GM19023 (cell line): ENCODE data around the gene ABHD2.
A peak's percentile ranks its signal among the peaks of the same experiment; 100 is the strongest.
"Not testable (repeated sequence)": the region's sequence is repeated elsewhere in the genome, so short reads cannot be mapped to it uniquely, and the experiment has no call there.

Experiments used
- ATAC-seq: cut with Tn5 transposase; IDR thresholded peaks from one replicate; pipeline ENCODE4 v1.9.1; 2021; ENCODE audit warnings: mild to moderate bottlenecking, moderate library complexity; ENCODE audit not compliant: unreplicated experiment

ABHD2 gene

DNA sequence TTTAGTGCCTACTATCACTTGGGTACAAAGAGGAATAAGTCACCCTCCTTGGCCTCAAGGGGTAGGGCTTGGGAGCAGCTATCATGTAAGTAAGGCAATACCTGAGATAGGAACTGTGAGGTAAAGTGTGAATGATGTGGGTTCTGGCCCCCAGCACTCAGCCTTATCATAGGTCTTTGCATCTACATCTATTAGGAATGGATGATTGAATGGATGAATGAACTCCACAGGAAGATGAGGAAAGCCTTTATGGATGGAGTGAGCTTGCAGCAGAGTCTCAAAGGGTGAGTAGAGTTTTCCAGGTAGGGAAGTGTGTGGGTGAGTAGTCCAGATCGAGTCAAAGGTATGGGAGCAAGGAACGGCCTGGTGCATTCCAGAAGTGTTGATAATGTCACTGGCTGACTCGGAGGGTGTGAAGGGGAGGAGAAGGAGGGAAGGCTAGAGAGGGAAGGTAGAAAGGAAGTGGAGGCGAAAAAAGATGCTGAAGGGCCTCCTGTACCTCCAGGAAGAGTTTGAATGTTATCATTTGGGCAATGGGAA, 13.1 kb upstream of the ABHD2 start:
- no peak for ATAC-seq

DNA sequence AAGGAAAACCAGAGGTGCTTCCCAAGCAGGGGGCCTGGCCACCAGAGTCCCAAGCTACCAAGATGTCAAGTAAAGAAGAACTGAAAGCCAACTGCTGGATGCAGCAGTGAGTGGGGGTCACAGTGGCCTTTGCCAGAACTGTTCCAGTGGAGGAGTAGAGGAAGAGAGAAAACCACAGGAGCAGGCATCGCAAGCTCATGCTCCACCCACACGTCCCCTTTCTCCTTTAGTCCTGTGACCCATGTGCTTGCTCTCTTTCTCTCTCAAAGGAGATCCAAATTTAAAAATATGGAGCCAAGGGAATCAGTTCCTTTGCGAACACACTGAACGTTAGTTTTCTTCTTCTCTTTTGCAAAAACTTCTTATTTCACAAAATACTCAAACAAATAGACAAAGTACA, 12.4 kb upstream of the ABHD2 start:
- no peak for ATAC-seq

DNA sequence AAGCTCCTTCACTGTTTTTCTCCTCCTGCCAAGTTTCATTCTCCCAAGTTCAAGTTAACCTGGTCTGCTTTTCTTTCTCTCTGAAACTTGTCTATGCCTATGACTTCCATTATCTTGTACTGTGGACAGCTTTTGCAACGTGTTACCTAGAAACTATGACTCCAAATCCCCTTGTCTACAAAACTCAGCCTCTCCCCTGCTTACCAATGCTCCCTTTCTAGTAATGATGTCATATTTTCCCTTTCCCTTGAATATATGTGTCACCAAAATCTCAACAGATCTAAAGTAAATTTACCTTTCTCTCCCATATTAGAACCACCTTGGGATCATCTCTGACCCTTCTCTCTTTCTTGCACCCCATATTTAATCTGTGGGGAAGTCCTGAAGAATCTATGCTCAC, 10.5 kb upstream of the ABHD2 start:
- ATAC-seq, result no peak

DNA sequence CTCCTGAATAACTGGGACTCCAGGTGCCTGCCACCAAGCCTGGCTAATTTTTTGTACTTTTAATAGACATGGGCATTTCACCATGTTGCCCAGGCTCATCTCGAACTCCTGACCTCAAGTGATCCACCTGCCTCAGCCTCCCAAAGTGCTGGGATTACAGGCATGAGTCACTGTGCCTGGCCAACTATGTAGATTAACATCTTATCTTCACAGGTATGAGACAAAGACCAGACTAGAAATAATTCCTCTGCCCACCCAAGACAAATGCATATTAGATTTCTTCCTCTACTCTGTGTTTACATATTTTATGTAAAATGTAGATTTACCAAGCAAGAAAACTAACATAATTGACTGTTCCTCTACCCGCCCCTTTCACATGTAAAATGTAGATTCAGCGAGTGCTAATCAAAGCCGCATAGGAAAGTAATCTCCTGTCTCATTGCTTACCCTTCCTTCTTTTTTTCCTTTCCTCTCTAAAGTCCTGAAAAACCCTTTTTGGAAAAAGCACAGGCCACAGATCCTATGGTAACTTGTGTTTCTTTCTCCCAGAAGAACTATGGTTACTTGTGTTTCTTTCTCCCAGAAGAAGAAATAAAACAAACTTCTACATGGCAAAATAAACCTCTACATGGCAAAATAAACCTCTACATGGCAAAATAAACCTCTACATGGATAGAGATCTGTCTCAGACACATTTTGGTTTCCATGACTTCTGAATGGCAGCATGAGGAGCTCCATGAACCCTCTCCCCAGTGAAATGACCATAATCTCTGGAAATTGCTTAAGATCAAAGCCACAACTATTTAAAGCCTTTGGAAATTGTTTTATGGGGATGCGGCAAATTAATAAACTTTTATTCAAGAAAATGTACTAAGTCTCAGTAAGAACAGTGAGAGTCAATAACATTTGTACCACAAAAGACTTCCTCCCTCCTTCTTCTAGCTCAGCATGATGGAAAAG, 9.1 kb upstream of the ABHD2 start:
- no peak for ATAC-seq

DNA sequence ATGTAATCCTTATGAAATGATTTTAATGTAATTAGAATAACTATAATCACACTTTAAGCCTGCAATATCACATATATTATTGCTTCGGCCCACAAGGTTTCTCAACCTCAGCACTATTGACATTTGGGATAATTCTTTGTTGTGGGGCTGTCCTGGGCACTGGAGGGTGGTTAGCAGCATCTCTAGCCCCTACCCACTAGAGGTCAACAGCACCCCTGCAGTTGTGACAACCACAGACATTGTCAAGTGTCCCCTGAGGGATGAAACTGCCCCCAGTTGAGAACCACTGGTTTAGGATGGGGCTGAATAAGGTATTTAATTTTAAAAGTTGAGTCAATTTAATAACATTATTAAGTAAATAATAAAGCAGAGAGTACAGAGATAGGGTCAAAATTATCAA, 6.4 kb upstream of the ABHD2 start:
- ATAC-seq, result no peak

DNA sequence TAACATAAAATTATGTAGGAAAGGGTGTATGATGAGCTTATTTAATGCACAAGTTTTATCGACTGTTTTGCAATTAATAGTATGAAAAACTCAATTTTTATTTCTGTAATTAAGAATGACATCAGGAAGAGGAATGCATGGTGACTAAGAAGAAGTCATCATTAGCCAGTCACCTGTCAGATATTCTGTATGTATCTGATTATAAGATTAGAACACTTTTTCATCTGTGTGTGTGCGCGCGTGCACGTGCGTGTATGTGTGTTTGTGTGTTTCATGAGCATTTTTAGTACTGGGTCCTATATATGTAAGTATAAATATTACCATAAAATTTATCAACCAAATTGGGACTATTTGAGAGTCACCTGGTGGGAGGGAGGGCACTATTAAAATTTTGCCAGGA, 5.0 kb upstream of the ABHD2 start:
- ATAC-seq, result no peak

DNA sequence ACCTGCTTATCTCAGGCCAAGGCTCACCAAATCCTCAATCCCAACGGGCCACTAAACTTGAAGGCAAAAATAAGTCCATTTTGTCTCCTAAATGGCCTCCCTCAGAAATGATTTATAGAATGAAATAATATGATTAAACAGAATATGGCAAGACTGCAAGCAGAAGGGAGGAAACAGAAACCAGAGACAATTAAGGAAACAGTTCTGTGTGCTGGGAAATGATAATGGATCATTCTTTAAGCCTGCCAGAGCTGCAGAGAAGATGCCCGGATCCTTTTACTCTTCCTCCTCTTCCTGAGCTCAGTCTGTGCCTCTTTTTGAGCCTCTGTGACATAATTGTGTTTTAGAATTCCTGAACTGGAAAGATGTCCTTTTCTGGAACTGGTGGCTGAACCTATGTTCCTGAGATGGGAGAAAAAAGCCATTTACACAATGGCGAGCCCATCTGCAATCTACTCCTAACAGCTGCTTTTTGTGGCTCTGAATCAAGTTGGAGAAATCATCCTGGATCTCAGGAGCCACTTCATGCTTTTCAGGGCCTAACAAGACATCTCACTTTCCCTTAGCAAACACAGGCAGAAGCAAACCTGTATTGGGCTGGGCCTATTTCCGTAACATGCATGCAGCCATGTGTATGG, 2.8 kb upstream of the ABHD2 start:
- no peak for ATAC-seq

DNA sequence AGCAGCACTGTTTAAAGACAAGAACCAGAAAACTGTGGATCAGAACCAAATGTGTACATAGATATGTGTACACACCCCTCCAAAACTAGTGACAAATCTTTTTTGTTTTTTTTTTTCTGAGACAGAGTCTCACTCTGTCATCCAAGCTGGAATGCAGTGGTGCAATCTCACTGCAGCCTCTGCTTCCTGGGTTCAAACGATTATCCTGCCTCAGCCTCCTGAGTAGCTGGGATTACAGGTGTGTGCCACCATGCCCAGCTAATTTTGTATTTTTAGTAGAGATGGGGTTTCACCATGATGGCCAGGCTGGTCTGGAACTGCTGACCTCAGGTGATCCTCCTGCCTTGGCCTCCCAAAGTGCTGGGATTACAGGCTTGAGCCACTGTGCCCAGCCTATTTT, 2.3 kb upstream of the ABHD2 start:
- ATAC-seq, result not testable (repeated sequence)

DNA sequence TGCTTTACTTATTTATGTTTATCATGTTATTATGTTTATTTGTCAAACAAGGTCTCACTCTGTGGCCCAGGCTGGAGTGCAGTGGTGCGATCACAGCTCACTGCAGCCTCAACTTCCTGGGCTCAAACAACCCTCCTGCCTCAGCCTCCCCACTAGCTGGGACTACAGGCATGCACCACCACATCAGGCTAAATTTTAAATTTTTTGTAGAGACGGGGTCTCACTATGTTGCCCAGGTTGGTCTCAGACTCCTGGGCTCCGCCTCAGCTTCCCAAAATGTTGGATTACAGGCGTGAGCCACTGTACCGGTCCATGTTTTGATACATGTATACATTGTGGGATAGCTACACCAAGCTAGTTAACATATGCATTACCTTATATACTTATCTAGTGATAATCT, 1.9 kb upstream of the ABHD2 start:
- not testable (repeated sequence) for ATAC-seq

DNA sequence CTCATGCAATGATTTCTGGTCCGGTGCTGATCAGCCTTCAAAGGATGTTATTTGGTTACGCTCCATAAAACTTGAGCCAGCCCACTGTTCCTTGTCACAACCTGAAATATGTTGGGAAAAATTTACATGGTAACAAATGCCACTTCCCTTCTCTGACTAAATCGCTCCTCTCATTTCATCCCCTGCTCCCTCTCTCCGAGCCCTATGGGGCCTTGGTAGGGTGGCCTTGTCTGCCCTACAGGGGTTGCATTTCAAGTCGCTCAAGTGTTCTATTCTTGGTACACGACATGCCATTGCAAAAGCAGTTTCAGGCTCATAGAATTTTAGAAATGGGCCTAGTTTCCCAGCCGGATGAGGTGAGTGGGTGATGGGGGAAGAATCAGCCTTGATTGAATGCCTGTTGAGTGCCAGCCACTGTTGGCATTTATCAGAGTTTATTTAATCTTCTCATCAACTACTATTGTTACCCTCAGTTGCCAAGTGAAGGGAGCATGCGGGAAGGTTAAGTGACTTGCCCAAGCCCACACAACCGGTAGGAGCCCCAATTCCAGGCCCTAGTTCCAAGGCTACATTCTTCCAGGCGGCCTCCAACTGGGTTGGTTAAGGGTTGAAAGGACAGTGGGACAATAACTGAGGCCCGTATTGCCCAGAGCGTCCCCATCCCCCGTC, 961 bp upstream of the ABHD2 start:
- ATAC-seq, result no peak

DNA sequence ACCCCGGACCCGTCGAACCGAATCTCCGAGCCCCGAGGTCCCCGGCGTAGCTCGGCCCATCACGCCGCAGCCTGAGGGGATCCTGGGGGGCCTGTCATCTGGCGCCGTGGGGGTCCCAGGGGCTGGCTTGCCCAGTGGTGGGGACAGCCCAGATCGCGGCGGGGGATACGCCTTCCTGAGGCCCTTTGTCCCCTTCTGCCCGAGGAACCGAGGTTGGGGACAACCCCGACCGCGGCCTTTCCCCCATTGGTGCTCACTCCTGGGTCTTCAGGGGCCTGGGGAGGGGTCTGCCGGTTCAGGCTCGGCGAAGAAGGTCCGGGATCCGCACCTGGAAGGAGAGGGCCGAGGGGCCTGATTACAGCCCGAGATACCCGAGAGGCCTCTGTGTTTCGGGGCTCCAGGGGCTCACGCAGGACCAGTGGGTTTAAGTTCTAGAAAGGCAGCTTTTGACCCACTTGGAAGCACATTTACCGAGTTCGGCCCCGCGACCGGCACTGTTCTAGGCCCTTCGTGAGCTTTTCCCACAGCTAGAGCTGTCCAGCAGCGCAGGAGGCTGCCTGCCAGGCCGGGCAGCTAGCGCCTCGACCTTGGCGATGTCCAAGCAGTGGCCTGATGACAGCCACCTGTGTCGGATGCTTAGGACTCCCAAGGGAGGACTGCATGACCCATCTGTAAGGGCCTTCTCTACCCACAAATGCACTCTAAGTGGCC, 504 bp downstream of the ABHD2 start:
- peak; percentile 6 for ATAC-seq

DNA sequence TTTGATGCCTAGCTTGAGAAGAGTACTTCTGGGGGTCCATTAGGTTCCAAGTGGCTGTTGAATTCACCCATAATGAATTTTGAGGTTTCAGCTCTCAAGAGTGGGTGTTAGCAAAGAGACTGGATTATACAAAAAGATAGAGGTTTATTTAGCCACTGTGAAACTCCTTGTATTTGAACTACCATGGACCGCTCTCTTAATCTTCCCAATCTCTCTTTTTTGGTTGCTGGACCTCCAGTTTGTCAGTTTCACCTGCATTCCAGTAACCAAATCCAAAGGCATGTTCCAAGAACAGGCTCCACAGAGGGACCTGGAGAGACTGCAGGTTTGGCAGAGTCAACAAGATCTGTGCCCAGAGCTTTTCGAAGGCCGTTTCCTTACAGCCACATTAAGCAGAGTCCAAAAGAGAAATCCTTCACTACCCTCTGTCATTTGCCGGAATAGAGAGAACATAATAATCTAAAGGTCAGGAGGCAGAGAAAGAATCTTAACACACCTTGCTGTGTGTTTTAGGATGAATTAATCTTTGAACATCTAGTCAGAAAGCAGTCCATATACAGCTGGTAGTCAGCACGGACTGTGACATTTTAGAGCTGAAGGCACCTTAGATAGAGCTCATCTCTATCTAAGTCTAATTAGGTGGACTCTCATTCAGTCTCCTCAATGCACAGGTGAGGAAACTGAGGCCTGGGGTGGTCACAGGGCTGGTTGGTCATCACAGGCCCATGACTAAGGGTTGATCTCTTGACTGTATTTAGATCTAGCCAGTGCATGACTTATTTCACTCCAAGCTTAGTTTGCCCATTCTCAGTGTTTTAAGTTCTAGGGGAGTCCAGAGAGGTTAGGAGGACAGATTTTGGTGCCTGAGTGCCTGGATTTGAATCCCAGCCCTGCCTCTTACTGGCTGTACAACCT, 1.3 kb downstream of the ABHD2 start:
- no peak for ATAC-seq

DNA sequence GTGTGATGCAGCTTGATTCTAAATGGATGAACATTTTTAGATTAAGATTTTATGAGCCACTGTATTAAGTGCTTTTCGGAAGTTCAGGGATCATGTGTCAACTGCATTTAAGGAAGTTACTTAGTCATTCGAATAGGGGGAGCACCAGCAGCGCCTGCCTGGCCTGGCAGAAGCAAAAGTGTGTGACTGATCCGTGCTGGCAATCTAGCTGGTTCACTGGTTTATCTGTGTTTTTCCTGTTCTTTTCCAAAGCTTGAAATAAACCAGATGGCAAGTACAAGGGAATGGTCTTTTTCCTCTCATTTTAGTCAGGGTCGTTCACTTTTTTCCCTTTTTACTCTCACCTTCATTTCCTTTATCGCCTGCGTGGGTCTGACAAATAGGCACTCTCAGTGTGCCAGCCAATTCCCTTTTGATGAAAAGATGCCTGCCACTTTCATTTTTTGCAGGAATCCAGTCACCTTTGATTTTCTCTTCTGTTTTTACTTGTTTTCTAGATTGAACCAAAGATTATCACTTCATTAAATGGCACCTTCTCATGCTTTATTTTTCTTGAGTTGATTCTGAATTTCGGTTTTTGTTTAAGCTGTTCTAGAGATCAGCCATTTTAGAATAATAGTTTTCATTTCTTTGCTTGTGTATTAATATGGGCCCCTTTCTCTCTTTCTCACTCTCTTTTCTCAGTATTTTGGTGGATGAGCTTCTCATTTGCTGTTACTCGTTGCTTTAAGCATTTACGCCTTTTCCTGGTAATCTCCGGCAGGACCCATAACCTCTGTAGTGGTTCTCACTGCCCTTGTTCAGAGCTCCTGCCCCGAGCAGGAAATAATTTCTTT, 2.8 kb downstream of the ABHD2 start:
- no peak for ATAC-seq

DNA sequence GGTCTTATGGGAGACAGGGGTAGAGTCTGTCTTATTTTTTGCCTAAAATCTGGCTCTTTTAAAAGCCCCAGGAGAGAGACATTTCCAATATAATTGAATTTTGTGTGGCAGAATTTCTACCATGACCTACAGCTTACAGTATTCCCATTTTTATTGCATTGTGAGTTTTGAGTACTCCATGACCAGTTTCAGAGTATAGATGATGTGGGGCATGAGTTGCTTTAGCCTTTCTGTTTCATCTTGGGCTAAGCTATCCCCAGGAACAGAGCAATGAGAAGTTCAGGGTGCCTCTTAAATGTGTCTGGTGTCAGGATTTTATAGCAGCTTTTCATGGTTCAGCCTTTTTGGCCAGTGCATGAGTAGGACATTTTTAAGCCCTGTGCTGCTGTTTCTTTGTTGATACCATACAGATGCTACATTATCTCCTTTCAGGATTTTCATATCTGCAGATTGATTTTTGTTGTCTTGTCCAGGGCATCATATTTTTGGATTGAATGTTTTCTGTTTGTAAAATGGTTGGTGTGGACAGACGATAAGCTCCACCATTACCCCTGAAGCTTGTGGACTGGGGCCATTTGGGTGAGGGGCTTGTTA, 3.5 kb downstream of the ABHD2 start:
- ATAC-seq, result no peak

DNA sequence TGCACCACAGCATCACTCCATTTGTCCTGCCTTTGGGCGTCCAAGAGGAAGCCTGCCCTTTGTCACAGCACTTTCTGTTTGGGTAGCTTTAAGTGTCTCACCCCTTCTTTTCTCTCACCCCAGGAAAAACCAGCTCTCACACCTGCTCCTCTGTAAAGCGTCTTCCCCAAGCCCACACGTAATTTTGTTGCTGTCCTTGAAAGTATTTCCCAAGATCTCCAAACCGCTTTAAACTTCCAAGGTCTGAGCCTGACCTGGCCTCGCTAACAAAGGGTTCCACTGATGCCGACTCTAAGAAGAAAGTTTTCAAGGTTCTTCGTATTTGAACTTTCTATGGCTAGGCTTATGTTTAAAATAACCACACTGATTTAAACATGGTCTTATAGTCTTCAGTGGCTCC, 5.3 kb downstream of the ABHD2 start:
- ATAC-seq, result no peak

DNA sequence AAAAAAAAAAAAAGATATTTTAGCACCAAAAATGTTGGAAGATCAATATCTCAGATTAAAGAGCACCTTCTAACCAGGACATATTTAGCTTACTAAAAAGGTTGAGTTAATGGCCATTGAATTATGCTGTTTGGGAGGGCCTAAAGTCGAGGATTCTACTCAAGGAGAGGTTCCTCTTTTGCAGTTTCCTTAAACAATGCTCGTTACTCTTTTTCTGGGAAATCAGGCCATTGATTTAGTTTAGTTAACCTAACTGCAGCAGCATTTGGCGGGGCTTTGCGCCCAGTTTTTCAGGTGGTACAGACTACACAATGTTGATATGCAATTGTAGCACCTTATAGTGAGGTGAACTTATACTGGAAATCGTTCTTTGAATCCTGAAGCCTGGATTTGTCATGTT, 6.8 kb downstream of the ABHD2 start:
- no peak for ATAC-seq

DNA sequence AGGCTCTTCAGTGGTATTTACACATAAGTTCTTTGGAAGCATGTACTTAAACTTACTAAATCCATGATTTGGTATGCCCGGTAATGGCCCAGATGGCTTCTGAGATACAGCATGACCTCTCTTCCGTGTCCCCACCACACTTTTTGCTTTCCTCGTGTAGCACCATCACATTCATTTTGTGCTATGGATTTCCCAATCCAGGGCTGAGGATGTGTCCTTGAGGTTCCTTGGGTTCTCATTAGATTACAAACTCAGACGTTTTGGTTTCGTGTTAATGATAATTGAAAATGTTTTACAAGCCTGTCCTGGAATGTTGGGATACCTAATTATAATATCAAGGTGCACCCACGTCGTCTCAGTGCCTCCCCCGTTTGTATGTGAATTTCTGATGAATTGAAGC, 7.3 kb downstream of the ABHD2 start:
- ATAC-seq, result no peak

DNA sequence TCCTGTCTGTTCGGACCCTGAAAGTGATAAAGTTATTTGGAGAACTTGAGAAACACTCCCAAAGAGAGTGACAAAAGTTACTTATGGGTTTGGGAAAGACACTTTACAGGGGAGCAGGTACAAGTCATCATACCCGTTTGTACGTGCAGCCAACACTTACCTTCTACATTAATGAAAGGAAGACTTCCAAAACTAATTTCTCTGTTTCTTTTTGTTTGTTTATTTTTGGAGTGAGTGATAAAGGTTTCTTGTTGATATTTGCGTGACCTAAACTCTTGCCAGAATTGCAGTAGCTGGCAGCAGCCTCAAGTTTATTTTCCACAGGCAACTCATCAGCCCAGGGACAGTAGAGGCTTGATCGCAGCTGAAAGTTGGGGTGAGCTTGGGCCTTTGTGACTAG, 8.4 kb downstream of the ABHD2 start:
- no peak for ATAC-seq

DNA sequence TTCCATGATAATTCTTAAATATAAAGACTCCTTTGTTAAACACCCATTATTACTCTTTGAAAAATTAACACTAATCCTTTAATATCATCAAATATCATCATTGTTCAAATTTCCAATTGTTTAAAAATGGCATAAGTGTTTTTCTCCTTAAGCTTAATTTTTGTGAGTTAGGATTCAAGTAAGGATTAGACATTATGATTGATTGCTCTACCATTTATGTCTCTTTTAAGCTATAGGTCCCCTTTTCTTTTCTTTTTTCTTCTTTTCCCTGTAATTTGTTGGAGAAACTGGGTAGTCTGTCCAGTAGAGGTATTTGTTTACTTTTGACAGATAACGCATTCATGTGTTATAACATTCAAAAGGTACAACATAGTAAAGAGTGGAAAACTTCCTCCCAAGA, 9.1 kb downstream of the ABHD2 start:
- ATAC-seq, result no peak
